ENCODE results near the gene CADM3.

GRCh38 chr1:159207080-159207479 lies 35.7 kb downstream of the CADM3 start:
- no peak for TF ChIP-seq CTCF (conservative IDR thresholded peaks at IDR 0.05 in 1 of 2, IDR thresholded peaks at IDR 0.05 in 1 of 2; ENCODE audit: extremely low read depth in 1 of 2, insufficient read depth in 1 of 2, low read depth in 1 of 2, low read length in 2 of 2)
- TF ChIP-seq EZH2 (IDR thresholded peaks at IDR 0.05; ENCODE audit: borderline replicate concordance, low read length): no peak
